Osteoblast (primary cell): Measurements from ENCODE around the gene LIMA1. TPM values are rescaled to one million over a fixed set of nuclear protein-coding genes. Genes with fewer than 3 reads are reported as not detected.
A peak's percentile ranks its signal among the peaks of the same experiment; 100 is the strongest.
"Not testable (repeated sequence)": the region's sequence is repeated elsewhere in the genome, so short reads cannot be mapped to it uniquely, and the experiment has no call there.

ENCODE experiments used
- DNase-seq: peaks from one replicate; pipeline ENCODE4 v3.0.0; 2011; ENCODE audit warnings: low spot score, mixed read lengths; ENCODE audit not compliant: insufficient read length; ENCODE audit errors: missing footprints
- H2AFZ ChIP-seq: 2 replicates; pipeline ENCODE4 v1.6.0; 2011; ENCODE audit warnings: mild to moderate bottlenecking, low read length
- H3K27ac ChIP-seq: 2 replicates; pipeline ENCODE4 v1.5.1; 2011; ENCODE audit warnings: mild to moderate bottlenecking, low read depth, low read length, moderate library complexity
- H3K27me3 ChIP-seq: 2 replicates; pipeline ENCODE4 v1.6.0; 2012; ENCODE audit warnings: mild to moderate bottlenecking, control low read depth, inconsistent platforms, low read length, moderate library complexity; ENCODE audit not compliant: insufficient read depth
- H3K36me3 ChIP-seq: 2 replicates; pipeline ENCODE4 v1.5.1; 2011; ENCODE audit warnings: mild to moderate bottlenecking, low read length, control low read depth, moderate library complexity; ENCODE audit not compliant: insufficient read depth
- H3K4me1 ChIP-seq: 2 replicates; pipeline ENCODE4 v1.5.1; 2011; ENCODE audit warnings: mild to moderate bottlenecking, low read length, control low read depth, moderate library complexity; ENCODE audit not compliant: insufficient read depth
- H3K4me2 ChIP-seq: 2 replicates; pipeline ENCODE4 v1.6.0; 2011; ENCODE audit warnings: mild to moderate bottlenecking, low read length; ENCODE audit not compliant: insufficient read depth
- H3K4me3 ChIP-seq: fragments of 200-600 bp; sonication (generic); 3 replicates; pipeline ENCODE4 v1.5.1; 2012; ENCODE audit warnings: mild to moderate bottlenecking, low read length, inconsistent platforms; ENCODE audit not compliant: insufficient read depth
- H3K79me2 ChIP-seq: 2 replicates; pipeline ENCODE4 v1.6.0; 2012; ENCODE audit warnings: mild to moderate bottlenecking, low read length, control low read depth, inconsistent platforms; ENCODE audit not compliant: insufficient read depth
- H3K9me3 ChIP-seq: 2 replicates; pipeline ENCODE4 v1.5.1; 2011; ENCODE audit warnings: low read depth, low read length, control low read depth
- H4K20me1 ChIP-seq: 2 replicates; pipeline ENCODE4 v1.6.0; 2012; ENCODE audit warnings: mild to moderate bottlenecking, low read length, control low read depth; ENCODE audit not compliant: insufficient read depth
- CTCF ChIP-seq: IDR thresholded peaks from 2 replicates; pipeline ENCODE4 v1.5.1; 2011; ENCODE audit warnings: mild to moderate bottlenecking, low read depth, low read length, moderate library complexity; ENCODE audit errors: extremely low read depth
- total RNA-seq: library from RNA; depleted of rRNA; stranded (reverse); fragments of >200 nt; gene quantifications from 2 replicates; pipeline ENCODE4 v1.2.3, GENCODE V29; 2012

LIMA1 gene
- total RNA-seq, 1 donor, result 433 TPM

- Histone ChIP-seq H3K27ac (peak overlapping the region; percentile 93), H3K79me2 (peaks cover 13% of the 10 kb centered on the region), H2AFZ (peak overlapping the region; percentile 16), H3K4me3 (no peak overlapping the region), H3K4me2 (peak overlapping the region; percentile 27), H3K9me3 (no peaks in the 10 kb centered on the region), H4K20me1 (no peaks in the 10 kb centered on the region), H3K36me3 (no peaks in the 10 kb centered on the region), H3K27me3 (no peaks in the 10 kb centered on the region), H3K4me1 (peaks cover 45% of the 10 kb centered on the region)
- DNase-seq, result no peak
- no peak for TF ChIP-seq CTCF
These were observed 33.7 kb downstream of the LIMA1 start for GRCh38 chr12:50249464-50250182.

- Histone ChIP-seq H4K20me1 (no peaks in the 10 kb centered on the region), H3K4me3 (no peak overlapping the region), H3K4me2 (peak overlapping the region; percentile 27), H3K27ac (peak overlapping the region; percentile 93), H3K36me3 (no peaks in the 10 kb centered on the region), H3K9me3 (no peaks in the 10 kb centered on the region), H3K79me2 (peaks cover 17% of the 10 kb centered on the region), H3K4me1 (peaks cover 45% of the 10 kb centered on the region), H2AFZ (no peak overlapping the region), H3K27me3 (no peaks in the 10 kb centered on the region)
- DNase-seq, result no peak
- no peak for TF ChIP-seq CTCF
These were observed 34.4 kb downstream of the LIMA1 start for GRCh38 chr12:50248883-50249282.

GRCh38 chr12:50248411-50248810 is 34.9 kb downstream of the LIMA1 start:
- DNase-seq, result no peak
- Histone ChIP-seq H3K27ac (peak overlapping the region; percentile 93), H3K27me3 (no peaks in the 10 kb centered on the region), H3K4me1 (peaks cover 49% of the 10 kb centered on the region), H4K20me1 (no peaks in the 10 kb centered on the region), H3K79me2 (peaks cover 17% of the 10 kb centered on the region), H3K9me3 (no peaks in the 10 kb centered on the region), H3K4me3 (no peak overlapping the region), H2AFZ (no peak overlapping the region), H3K4me2 (peak overlapping the region; percentile 27), H3K36me3 (no peaks in the 10 kb centered on the region)
- TF ChIP-seq CTCF, result no peak

GRCh38 chr12:50247665-50248064 is 35.7 kb downstream of the LIMA1 start:
- Histone ChIP-seq H3K4me1 (peaks cover 57% of the 10 kb centered on the region), H3K27ac (peak overlapping the region; percentile 93), H3K79me2 (peaks cover 17% of the 10 kb centered on the region)
- not testable (repeated sequence) for H3K9me3 ChIP-seq, H3K27me3 ChIP-seq, DNase-seq, H4K20me1 ChIP-seq, H2AFZ ChIP-seq, H3K36me3 ChIP-seq, H3K4me3 ChIP-seq, H3K4me2 ChIP-seq
